K562 (cell line): ENCODE results near the gene AP1M1. TPM values are rescaled to one million over a fixed set of nuclear protein-coding genes. Genes with fewer than 3 reads are reported as not detected.

Experiments
- ATAC-seq: fragments of 200-7000 bp; cut with Tn5 transposase; 3 replicates; pipeline ENCODE4 v1.9.1; 2020; ENCODE audit warnings: moderate library complexity
- BruUV-seq: library from RNA; stranded (reverse); fragments of 400-500 nt; replicated peaks from 2 replicates; lab custom pipeline; 2021; lab: Mats Ljungman, UMichigan
- CTCF ChIA-PET: fragments of 300-600 bp; formaldehyde crosslinking; extraction: SDS; loops from one replicate; lab custom pipeline; 2021; ENCODE audit warnings: low intra/inter-chr PET ratio; lab: Yijun Ruan, JAX
- POLR2A ChIA-PET: fragments of 300-600, 350-650 bp; sonication (Branson Sonifier 250); formaldehyde crosslinking; extraction: SDS; loops from one replicate; lab custom pipeline; 2021; ENCODE audit warnings: antibody characterized with exemption, inconsistent platforms; lab: Yijun Ruan, JAX
- DNase-seq, 4 experiments: peaks; one replicate each; pipeline versions ENCODE4 v3.0.0 to v3.0.0-alpha.2; 2011 to 2018; ENCODE audit warnings: low spot score in 3 of 4, mixed read lengths in 3 of 4; ENCODE audit errors: extremely low read depth in 1 of 4
- FAIRE-seq: peaks from 2 replicates; lab custom pipeline; 2011; peaks lifted over from hg19 to GRCh38; lab: Jason Lieb, UNC
- H2AFZ ChIP-seq: 2 replicates; pipeline ENCODE4 v1.6.0; 2011; ENCODE audit warnings: low read depth, low read length, control low read depth, inconsistent platforms
- H3K27ac ChIP-seq: fragments of 200-600 bp; 3 replicates; pipeline ENCODE4 v1.8.0; 2011; ENCODE audit warnings: low read depth, mild to moderate bottlenecking, control low read depth, inconsistent platforms, low read length, moderate library complexity, mixed read lengths; ENCODE audit errors: extremely low read depth
- H3K27me3 ChIP-seq, 2 experiments: fragments of 300-600 bp in 1 of 2; 2 replicates in 1 of 2; 3 replicates in 1 of 2; pipeline versions ENCODE4 v1.6.0 to v1.8.0; 2011; ENCODE audit warnings: inconsistent platforms in 2 of 2, low read length in 2 of 2, mild to moderate bottlenecking in 1 of 2, mixed read lengths in 1 of 2, moderate library complexity in 1 of 2; ENCODE audit not compliant: control insufficient read depth in 2 of 2, insufficient read depth in 2 of 2
- H3K36me3 ChIP-seq: fragments of 300-600 bp; 3 replicates; pipeline ENCODE4 v1.8.0; 2011; ENCODE audit warnings: mild to moderate bottlenecking, low read length, inconsistent platforms; ENCODE audit not compliant: control insufficient read depth, insufficient read depth
- H3K4me1 ChIP-seq, 2 experiments: fragments of 200-600 bp in 1 of 2; replicated peaks in 1 of 2; 2 replicates in 1 of 2; 3 replicates in 1 of 2; pipeline versions ENCODE4 v1.5.1 to v1.8.0; 2011; ENCODE audit warnings: inconsistent platforms in 2 of 2, low read length in 2 of 2, mild to moderate bottlenecking in 1 of 2, mixed read lengths in 1 of 2, moderate library complexity in 1 of 2; ENCODE audit not compliant: control insufficient read depth in 2 of 2, insufficient read depth in 2 of 2
- H3K4me2 ChIP-seq: 2 replicates; pipeline ENCODE4 v1.6.1; 2011; ENCODE audit warnings: low read length, control low read depth, inconsistent platforms, mixed read lengths; ENCODE audit not compliant: insufficient read depth
- H3K4me3 ChIP-seq: fragments of 200-600 bp; sonication (generic), shearing (Covaris generic); 2 replicates; pipeline ENCODE4 v1.5.1; 2016; ENCODE audit warnings: control low read depth, inconsistent platforms
- H3K79me2 ChIP-seq: fragments of 200-600 bp; 3 replicates; pipeline ENCODE4 v1.8.0; 2011; ENCODE audit warnings: low read length, inconsistent platforms; ENCODE audit not compliant: control insufficient read depth, insufficient read depth
- H3K9ac ChIP-seq, 2 experiments: 2 replicates each; pipeline versions ENCODE4 v1.6.0 to v1.6.1; 2011; ENCODE audit warnings: low read depth in 2 of 2, low read length in 2 of 2, control low read depth in 1 of 2, inconsistent platforms in 1 of 2, mild to moderate bottlenecking in 1 of 2, mixed read lengths in 1 of 2; ENCODE audit not compliant: insufficient read depth in 1 of 2
- H3K9me1 ChIP-seq: one replicate; pipeline ENCODE4 v1.6.0; 2011; ENCODE audit warnings: inconsistent platforms, mild to moderate bottlenecking, low read length, moderate library complexity; ENCODE audit not compliant: control insufficient read depth, insufficient read depth
- H3K9me3 ChIP-seq: replicated peaks from 2 replicates; pipeline ENCODE4 v1.5.1; 2011; ENCODE audit warnings: low read depth, low read length, inconsistent platforms; ENCODE audit not compliant: control insufficient read depth, insufficient read depth
- H4K20me1 ChIP-seq: replicated peaks from 2 replicates; pipeline ENCODE4 v1.6.1; 2011; ENCODE audit warnings: low read length, inconsistent platforms, mixed read lengths; ENCODE audit not compliant: control insufficient read depth, insufficient read depth
- CHD1 ChIP-seq: fragments of 200-600 bp; sonication (generic); IDR thresholded peaks from one replicate; pipeline ENCODE4 v1.6.1; 2012; ENCODE audit warnings: mild to moderate bottlenecking, moderate library complexity, low read length, inconsistent platforms
- ETV5 ChIP-seq: sonication (generic); formaldehyde crosslinking; IDR thresholded peaks from 2 replicates; pipeline ENCODE4 v1.4.0; 2020; ENCODE audit warnings: low read depth, mild to moderate bottlenecking, missing genetic modification reagents
- HDAC6 ChIP-seq: IDR thresholded peaks from 2 replicates; pipeline ENCODE4 v1.6.1; 2012; ENCODE audit warnings: low read depth, mild to moderate bottlenecking, control low read depth, inconsistent platforms, low read length, moderate library complexity
- KDM2B ChIP-seq: fragments of 250-450 bp; sonication (Bioruptor Pico); IDR thresholded peaks from 2 replicates; pipeline ENCODE4 v1.8.0; 2021; ENCODE audit warnings: mild to moderate bottlenecking, moderate library complexity
- MTA2 ChIP-seq: fragments of 450-650 bp; IDR thresholded peaks from 2 replicates; pipeline ENCODE4 v1.6.1; 2016; ENCODE audit warnings: low read depth
- NELFE ChIP-seq: IDR thresholded peaks from 2 replicates; pipeline ENCODE4 v1.6.1; 2011; ENCODE audit warnings: mild to moderate bottlenecking; ENCODE audit not compliant: insufficient read depth, insufficient read length
- NEUROD1 ChIP-seq: fragments of 150-350 bp; IDR thresholded peaks from 2 replicates; pipeline ENCODE4 v1.6.1; 2014; ENCODE audit warnings: borderline replicate concordance, low read length, low read depth; ENCODE audit not compliant: partially characterized antibody
- PHTF2 ChIP-seq: fragments of 250-450 bp; sonication (Bioruptor Pico); IDR thresholded peaks from 2 replicates; pipeline ENCODE4 v1.5.0; 2021; ENCODE audit warnings: mild to moderate bottlenecking
- TCF3 ChIP-seq: sonication (generic); formaldehyde crosslinking; IDR thresholded peaks from 2 replicates; pipeline ENCODE4 v1.4.0; 2020; ENCODE audit warnings: mild to moderate bottlenecking, missing genetic modification reagents
- ZKSCAN3 ChIP-seq: fragments of 250-450 bp; sonication (Bioruptor Pico); IDR thresholded peaks from 2 replicates; pipeline ENCODE4 v1.4.0; 2020
- ZNF444 ChIP-seq: fragments of 250-450 bp; sonication (Bioruptor Pico); IDR thresholded peaks from 2 replicates; pipeline ENCODE4 v1.4.0; 2020; ENCODE audit warnings: mild to moderate bottlenecking, moderate library complexity
- ZSCAN29 ChIP-seq: fragments of 450-650 bp; IDR thresholded peaks from 2 replicates; pipeline ENCODE4 v1.6.1; 2017
- in situ Hi-C: fragments of 300-500 bp; cut with MboI; formaldehyde crosslinking; loops from 4 replicates; pipeline ENCODE4 v1.15.0; 2018; ENCODE audit warnings: inconsistent platforms, mixed read lengths
- intact Hi-C: fragments of 100-400 bp; cut with micrococcal nuclease; formaldehyde crosslinking; loops from 2 replicates; pipeline ENCODE4 v1.14.2; 2022
- polyA plus RNA-seq, 8 experiments: library from polyadenylated mRNA; depleted of rRNA in 4 of 8; stranded (reverse) in 5 of 8; unstranded in 3 of 8; fragments of >200 nt; fragmentation: Nextera tagmentation in 2 of 8; fragmentation: Illumina TruSeq in 1 of 8; extraction: Ambion mirVana in 2 of 8; extraction: Trizol in 1 of 8; gene quantifications; 2 replicates each; pipeline versions ENCODE4 v1.2.1 to v1.2.3, GENCODE V29; 2011 to 2014; ENCODE audit warnings: inconsistent platforms in 1 of 8, missing spikeins in 1 of 8
- total RNA-seq, 7 experiments: library from RNA; depleted of rRNA in 6 of 7; stranded (reverse); fragments of >200 nt in 6 of 7; fragmentation: Illumina TruSeq in 2 of 7; extraction: Trizol in 2 of 7; gene quantifications; 2 replicates each; pipeline versions ENCODE4 v1.2.1 to v1.2.3, GENCODE V29; 2011 to 2021; ENCODE audit warnings: low replicate concordance in 1 of 7
- TF ChIP-seq, protein P1 (sequence below): sonication (generic); formaldehyde crosslinking; IDR thresholded peaks from 2 replicates; pipeline ENCODE4 v1.9.0; 2022; ENCODE audit warnings: mild to moderate bottlenecking, missing genetic modification reagents
- TF ChIP-seq, protein P2 (sequence below): sonication (generic); IDR thresholded peaks from 2 replicates; pipeline ENCODE4 v1.6.1; 2016
- TF ChIP-seq, protein P3 (sequence below), 2 experiments: fragments of 450-650 bp in 1 of 2; sonication (generic) in 1 of 2; formaldehyde crosslinking in 1 of 2; IDR thresholded peaks; 2 replicates each; pipeline versions ENCODE4 v1.7.1 to v1.9.0; 2016 to 2022; ENCODE audit warnings: inconsistent platforms in 1 of 2, mild to moderate bottlenecking in 1 of 2, missing genetic modification reagents in 1 of 2

AP1M1 gene
- total and polyA plus RNA-seq, 9 of the 15 experiments (the other 6 are each of a cell fraction or from before 2014, with no cell fraction given): 0.87 to 56.2 (median 29.1) TPM

DNA sequence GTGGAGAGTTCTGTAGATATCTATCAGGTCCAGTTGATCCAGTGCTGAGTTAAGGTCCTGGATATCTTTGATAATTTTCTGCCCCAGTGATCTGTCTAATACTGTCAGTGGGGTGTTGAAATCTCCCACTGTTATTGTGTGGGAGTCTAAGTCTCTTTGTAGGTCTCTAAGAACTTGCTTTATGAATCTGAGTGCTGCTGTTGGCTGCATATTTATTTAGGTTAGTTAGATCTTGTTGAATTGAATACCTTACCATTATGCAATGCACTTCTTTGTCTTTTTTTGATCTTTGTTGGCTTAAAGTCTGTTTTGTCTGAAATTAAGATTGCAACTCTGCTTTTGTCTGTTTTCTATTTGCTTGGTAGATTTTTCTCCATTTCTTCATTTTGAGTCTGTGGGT lies 15.4 kb downstream of the AP1M1 start:
- no peak overlapping the region for H3K9ac ChIP-seq
- no peak overlapping the region for H3K4me2 ChIP-seq
- FAIRE-seq: no peak
- H2AFZ ChIP-seq: no peak overlapping the region
- no peaks in the 10 kb centered on the region for H3K9me3 ChIP-seq
- intact Hi-C loops (no loop called here), in situ Hi-C loops (no loop called here)
- H3K27ac ChIP-seq: no peak overlapping the region
- no peak for ATAC-seq
- BruUV-seq: no TSS peak
- no peaks in the 10 kb centered on the region for H4K20me1 ChIP-seq
- peaks cover 21% of the 10 kb centered on the region for H3K36me3 ChIP-seq
- DNase-seq: no peak
- no peak overlapping the region for H3K4me3 ChIP-seq
- no peaks in the 10 kb centered on the region for H3K9me1 ChIP-seq
- peaks cover 0 to 7% of the 10 kb centered on the region in 2 experiments; a peak in 3 of 5 replicates for H3K4me1 ChIP-seq
- H3K79me2 ChIP-seq: no peaks in the 10 kb centered on the region
- no peaks in the 10 kb centered on the region for H3K27me3 ChIP-seq
- CTCF ChIA-PET: no interaction called here
- POLR2A ChIA-PET: interaction anchor here (1.0 to 1.1 kb wide), 2 partner anchors 10 to 15 kb away, joined by 3 read pairs; partner anchors contain the start of gene AP1M1
- TF ChIP-seq, protein P1, sequence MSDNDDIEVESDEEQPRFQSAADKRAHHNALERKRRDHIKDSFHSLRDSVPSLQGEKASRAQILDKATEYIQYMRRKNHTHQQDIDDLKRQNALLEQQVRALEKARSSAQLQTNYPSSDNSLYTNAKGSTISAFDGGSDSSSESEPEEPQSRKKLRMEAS (CRISPR knock-in tag): no peak
- TF ChIP-seq ZKSCAN3 (CRISPR knock-in tag) (no peak), ZNF444 (CRISPR knock-in tag) (no peak), PHTF2 (CRISPR knock-in tag) (no peak), NELFE (no peak), ETV5 (CRISPR knock-in tag) (no peak), TCF3 (CRISPR knock-in tag) (no peak), MTA2 (no peak), HDAC6 (no peak), NEUROD1 (no peak), KDM2B (CRISPR knock-in tag) (no peak), ZSCAN29 (no peak), CHD1 (no peak)
- TF ChIP-seq, protein P2, sequence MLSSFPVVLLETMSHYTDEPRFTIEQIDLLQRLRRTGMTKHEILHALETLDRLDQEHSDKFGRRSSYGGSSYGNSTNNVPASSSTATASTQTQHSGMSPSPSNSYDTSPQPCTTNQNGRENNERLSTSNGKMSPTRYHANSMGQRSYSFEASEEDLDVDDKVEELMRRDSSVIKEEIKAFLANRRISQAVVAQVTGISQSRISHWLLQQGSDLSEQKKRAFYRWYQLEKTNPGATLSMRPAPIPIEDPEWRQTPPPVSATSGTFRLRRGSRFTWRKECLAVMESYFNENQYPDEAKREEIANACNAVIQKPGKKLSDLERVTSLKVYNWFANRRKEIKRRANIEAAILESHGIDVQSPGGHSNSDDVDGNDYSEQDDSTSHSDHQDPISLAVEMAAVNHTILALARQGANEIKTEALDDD: no peak
- TF ChIP-seq, protein P3, sequence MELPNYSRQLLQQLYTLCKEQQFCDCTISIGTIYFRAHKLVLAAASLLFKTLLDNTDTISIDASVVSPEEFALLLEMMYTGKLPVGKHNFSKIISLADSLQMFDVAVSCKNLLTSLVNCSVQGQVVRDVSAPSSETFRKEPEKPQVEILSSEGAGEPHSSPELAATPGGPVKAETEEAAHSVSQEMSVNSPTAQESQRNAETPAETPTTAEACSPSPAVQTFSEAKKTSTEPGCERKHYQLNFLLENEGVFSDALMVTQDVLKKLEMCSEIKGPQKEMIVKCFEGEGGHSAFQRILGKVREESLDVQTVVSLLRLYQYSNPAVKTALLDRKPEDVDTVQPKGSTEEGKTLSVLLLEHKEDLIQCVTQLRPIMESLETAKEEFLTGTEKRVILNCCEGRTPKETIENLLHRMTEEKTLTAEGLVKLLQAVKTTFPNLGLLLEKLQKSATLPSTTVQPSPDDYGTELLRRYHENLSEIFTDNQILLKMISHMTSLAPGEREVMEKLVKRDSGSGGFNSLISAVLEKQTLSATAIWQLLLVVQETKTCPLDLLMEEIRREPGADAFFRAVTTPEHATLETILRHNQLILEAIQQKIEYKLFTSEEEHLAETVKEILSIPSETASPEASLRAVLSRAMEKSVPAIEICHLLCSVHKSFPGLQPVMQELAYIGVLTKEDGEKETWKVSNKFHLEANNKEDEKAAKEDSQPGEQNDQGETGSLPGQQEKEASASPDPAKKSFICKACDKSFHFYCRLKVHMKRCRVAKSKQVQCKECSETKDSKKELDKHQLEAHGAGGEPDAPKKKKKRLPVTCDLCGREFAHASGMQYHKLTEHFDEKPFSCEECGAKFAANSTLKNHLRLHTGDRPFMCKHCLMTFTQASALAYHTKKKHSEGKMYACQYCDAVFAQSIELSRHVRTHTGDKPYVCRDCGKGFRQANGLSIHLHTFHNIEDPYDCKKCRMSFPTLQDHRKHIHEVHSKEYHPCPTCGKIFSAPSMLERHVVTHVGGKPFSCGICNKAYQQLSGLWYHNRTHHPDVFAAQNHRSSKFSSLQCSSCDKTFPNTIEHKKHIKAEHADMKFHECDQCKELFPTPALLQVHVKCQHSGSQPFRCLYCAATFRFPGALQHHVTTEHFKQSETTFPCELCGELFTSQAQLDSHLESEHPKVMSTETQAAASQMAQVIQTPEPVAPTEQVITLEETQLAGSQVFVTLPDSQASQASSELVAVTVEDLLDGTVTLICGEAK (IDR thresholded peaks at IDR 0.05): no peak
- TF ChIP-seq, protein P3 (CRISPR knock-in tag; IDR thresholded peaks at IDR 0.05): no peak
